ENCODE data around the gene CALML3.
"Not testable (repeated sequence)": the region's sequence is repeated elsewhere in the genome, so short reads cannot be mapped to it uniquely, and the experiment has no call there.

The CALML3 gene

DNA sequence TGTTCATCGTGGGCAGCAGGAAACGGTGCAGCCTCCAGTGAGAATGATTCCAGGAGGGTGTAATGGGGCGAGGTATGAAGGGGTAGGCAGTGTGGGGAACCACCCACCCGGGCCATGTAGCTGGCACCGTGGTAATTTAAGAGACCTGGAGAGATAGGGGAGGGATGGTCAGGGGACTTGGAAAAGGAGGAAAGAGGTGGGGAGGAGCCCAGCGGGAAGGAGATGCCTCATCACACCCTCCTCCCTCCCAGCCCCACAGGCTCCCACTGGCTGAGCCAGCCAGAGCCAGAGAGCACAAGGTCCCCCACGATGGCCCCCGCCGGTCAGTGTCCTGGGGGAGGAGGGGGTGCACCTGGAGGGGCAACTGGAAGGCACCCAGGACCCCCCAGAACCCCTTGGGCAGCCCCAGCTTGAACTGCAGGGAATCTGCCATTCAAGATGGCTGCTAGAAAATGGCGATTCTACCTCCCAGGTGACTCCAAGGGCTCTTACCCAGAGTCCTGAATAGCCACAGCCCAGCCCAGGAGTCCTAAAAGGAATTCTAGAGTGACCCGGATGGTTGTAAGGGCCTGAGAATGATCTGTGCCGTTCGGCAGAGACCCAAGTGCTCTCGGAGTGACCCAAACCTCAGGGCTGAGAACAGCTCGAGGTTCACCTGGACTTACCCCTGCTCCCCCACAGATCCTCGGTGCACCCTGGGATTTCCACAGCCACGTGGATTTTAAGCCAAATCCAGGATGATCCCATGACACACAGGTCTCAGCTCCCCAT is 28.8 kb downstream of the CALML3 start:
- no peak for DNase-seq (ENCODE audit: low read depth)

DNA sequence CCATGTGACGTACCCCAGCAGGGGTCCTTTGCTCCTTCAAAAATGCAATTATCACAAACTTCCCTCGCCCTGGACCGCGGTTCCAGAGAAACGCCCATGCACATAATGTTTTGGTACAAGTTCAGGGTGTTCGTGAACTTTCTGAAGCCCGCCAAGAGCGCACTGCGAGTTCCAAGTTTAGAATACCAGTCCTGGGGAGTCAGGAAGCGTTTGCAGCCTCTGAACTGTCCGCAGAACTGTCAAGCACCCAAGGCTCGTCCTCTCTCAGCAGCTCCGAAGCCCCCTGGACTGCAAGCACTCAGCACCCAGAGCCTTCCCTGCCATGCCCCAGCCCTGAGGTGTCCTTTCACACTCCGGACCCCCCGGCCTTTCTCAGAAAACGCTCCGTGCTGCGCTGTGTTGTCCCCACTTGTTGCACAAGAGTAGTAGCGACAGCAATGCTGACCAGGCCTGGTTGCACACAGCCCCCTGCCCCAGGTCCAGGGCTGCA is 30.3 kb downstream of the CALML3 start:
- no peak for DNase-seq (ENCODE audit: low read depth)

DNA sequence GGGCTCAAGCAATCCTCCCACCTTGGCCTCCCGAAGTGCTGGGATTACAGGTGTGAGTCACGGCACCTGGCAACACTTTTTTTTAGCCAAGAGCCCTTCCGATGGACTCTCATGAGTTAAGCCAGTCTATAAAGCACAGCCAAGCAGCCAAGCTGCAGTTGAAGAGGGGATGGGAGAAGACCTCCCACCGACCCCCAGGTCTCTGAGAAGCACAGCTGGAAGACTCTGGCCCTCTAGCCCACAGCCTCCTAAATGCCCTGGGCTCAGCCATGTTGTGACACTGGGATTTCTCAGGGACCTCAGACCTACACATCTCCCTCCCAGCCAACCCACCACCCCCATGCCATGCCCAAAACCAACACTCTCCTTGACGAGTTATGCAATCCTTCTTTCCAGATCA is 31.1 kb downstream of the CALML3 start:
- no peak for DNase-seq (ENCODE audit: low read depth)

DNA sequence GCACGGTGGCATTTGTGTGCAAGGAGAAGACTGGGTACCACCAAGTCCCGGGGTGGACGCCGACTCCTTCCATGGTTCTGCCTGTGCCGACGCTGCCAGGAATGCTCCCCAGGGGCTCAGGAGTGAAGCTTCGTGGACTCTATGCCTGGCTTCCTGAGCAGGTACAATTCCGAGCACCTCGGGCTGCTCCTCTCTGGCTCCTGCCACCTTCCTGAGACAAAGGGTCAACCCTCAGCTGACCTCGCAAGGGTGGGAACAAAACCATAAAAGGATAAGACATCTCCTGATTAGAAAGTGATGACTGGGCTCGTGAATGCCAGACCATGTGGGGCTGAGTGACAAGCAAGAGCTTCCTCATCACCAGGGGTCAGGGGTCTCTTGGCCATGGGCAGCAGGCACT is 31.8 kb downstream of the CALML3 start:
- DNase-seq (ENCODE audit: low read depth) = no peak

DNA sequence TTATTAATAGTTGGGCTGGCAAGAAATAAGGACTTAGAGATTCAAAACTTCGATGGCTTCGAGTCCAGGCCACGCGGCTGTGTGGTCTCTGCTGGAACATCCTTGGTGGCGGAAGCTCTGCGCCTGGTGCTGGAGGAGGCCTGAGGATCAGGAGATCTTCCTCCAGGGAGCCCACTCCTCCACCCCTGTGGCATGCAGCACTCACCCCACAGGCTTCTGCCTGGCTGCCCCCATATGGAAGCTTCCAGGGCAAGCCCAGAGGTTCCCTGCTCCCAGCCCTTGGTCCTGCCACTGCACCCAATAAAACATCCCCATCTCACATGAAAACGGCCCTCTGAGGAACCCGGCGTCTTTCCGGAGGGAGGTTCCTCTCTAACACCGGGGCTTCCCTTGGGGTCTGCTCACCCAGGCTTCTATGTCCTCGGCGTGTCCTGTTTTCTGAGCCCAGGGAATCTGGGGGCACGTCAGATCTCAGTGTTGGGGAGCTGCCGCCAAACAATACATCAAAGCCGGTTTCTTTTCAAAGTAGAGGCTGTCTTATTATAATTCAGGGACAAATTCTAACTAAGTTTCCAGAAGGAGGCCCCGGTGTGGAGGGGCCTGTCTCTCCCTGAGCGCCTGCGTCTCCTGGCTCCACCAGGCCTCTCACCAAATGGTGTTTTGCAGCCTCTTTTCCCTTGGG is 32.4 kb downstream of the CALML3 start:
- no peak for DNase-seq (ENCODE audit: low read depth)

DNA sequence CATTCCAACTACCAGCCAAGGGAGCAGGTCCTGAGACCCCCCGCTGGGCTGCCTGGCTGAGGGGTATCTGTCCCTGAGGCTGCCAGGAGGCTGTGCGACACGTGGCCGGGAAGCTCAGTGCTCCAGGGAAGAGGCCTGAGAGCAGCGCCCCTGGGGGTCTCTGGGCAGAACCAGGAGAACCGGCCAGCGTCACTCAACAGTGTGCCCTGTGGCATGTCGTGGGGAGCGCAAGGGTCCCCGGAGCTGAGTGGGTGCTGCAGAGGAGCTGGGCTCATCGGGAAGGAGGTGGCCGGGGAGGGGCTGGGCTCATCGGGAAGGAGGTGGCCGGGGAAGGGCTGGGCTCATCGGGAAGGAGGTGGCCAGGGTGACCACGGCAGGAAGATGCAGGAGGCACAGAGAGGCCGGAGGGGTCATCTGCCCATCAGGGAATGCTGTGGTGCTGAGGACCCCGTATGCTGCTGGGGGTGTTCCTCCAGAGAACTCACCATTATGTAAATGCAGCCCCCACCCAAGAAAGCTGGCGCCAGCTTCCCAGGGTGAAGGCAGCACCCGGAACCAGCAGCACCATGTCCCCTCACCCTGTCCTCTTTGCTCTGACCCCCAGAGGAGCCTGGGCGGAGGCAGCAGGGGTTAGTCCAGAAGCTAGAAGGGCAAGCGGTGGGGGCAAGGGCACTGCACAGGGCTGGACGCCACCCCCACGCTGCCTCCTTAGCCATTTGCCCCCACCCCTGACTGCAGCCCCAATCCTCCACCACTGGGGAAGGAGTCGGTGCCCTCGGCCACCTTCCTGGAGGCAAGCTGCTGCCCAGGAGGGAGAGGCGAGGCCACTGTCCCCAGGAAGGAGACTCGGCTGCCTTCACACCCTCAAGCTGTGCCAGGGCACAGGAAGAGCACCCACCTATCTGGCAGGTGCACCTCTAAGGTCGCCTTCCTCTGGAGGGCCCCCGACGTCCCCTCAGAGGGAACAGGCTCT is 33.3 kb downstream of the CALML3 start:
- DNase-seq (ENCODE audit: low read depth) = no peak

DNA sequence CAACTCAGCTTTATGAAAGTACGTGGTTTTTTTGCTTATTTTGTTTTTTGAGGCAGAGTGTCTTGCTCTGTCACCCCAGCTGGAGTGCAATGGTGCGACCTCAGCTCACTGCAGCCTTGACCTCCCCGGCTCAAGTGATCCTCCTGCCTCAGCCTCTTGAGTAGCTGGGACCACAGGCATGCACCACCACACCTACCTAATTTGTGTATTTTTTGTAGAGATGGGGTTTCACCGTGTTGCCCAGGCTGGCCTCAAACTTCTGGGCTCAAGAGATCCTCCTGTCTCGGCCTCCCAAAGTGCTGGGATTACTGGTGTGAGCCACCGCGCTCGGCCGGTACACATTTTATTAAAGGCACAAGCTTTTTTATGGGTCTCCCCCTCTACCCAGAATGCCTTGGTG is 34.3 kb downstream of the CALML3 start:
- DNase-seq (ENCODE audit: low read depth) = not testable (repeated sequence)

DNA sequence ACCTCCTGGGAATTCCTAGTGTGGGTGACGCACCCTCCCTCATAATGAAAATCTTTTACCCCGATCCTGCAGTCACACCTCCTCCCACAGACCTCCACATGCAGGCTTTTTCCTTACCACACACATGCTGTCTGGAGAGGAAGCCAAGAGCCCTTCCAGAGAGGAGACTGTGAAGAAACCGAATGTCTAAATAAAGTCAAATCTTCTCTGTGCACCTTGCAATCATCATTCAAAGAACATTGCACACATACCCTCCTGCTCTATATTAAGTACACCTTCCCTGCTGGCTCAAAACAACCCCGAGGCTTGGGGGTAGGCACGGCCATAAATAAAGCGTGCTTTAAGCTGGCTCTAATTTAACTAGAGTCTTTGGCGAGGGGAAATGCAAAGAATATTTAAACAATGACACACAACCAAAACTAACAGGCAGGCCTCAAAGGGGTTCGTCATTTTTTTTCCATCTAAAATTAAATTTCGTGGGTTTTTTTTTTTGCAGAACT is 34.9 kb downstream of the CALML3 start:
- DNase-seq (ENCODE audit: low read depth) = peak; percentile 29

DNA sequence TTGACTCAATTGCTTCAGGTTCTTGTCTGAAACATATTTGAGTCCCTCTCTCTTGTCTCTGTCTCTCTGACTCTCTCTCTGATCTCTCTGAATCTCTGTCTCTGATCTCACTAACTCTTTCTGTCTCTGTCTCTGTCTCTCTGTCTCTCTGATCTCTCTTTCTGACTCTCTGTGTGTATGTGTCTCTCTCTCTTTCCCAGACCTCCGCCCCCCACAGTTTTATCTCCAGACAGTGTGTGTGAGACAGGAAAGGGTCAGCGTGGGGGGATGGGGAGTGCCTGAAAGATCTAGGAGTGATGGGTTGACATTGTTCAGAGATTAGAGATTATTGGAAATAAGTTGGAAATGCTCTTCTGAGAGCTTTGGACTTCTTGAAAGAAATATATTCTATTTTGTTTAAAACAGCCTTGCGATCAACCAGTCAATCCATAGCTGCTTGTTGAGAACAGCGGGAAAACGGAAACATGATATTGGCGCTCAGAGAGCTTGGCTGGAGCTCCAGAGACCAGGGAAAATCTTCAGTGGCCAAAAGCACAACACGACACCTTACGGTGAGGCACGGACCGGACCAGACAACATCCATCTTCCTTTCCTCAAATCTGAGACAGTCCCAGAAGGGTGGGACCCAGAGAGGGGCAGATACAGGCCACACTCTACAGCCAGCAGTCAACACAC is 35.5 kb downstream of the CALML3 start:
- DNase-seq (ENCODE audit: low read depth) = no peak

DNA sequence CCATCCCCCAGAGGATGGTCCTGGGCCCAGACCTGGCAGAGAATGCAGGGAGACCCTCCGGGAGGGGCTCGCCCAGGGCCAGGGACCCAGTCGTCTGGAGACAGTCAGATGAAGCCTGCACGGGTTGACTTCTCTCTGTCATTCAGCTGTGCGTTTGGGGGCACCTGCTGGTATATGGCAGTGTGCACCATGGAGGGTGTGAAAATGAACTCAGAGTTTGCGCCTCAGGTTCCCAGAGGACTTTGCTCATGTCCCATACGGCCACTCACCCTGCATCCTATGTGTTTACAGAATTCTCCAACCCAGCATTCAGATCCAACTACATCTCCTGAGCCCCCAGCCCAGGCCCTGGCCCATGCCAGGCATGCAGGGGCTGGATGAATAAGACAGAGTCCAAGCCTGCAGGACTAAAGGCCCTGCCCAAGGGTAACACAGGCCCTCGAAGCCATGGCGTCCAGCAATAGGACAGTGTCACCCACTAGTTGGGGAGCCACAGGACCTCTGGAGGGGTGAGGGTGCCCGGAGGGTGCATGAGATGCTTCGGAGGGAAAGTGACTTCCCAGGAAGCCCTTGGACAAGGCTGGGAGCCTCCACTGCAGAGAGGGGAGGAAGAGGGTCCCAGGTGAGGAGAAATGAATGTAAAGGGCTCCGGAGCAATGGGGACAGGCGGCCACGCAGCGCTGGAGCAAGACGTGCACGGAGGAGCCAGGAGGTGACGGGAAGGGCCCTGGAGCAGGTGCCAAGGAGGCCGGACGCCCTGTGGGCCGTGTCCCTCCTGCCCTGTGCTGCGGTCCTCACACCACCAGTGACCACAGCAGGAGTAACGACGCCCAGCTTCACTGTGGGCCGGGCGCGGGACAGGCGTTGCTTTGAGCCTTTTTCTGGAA is 36.3 kb downstream of the CALML3 start:
- DNase-seq (ENCODE audit: low read depth) = no peak

DNA sequence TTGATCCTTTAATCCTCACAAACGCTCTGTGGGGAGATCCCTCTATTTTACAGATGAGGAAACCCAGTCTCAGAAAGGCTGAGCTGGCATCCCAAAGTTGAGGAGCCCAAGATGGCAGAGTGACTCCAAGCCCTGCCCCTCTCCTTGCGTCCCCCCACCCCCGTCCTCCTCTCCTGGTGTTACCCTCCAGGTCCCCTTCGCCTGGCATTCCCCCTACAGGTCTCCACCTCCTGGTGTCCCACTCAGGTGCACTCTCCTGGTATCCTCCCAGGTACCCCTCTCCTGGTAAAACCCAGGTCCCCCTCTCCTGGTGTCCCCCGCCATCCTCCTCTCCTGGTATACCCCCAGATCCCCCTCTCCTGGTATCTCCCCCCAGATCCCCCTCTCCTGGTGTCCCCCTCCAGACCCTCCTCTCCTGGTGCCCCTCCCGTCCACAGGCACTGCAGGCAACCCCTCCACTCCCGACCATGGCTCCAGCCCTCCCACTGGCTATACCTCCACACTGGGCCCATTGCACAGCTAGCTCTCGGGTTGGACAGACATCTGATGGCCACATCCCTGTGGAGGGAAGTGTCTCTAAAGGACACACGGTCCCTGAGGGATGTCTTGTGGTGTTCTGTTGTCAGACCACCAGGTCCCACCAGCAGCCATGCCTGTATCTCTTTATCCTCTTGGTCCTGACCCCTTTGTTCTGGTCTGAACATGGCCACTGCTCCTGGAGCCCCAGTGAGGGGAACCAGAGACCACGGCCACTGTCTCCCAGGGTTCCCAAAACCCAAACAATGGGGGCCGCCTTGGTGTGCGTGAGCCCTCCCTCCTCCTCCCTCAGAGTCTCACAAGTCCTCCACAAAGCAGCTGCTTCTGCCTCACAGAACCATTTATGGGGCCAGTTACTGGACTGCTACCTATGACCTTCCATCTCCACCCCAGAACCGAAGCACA is 37.2 kb downstream of the CALML3 start:
- no peak for DNase-seq (ENCODE audit: low read depth)

DNA sequence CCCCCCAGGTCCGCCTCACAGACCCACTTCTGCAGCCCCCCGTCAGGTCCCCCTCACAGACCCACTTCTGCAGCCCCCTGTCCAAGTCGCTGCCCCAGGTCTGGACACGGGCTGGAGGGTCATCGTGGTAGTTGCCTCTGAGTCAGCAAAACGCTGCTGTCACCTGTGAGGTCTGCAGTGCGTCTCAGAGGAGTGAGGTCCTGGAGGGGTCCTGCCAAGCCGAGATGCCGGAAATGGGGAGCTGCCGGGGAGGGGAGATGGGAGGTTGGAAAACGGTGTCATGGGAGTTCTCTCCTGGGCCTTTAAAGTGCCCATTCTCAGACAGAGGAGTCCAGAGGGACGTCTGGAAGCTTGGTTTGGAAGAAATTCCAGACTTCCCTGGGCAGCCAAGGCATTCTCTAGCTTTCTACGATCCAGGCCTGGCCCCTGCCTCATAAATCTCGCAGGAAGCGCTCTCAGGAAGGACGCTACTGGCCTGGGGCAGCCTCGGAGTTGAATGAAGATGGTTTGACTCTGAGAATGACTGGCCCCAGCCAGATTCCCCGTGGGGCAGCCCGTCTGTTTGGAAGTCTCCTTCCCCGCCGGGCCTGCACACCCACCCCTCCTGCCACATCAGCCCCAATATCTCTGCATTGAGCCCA is 38.7 kb downstream of the CALML3 start:
- no peak for DNase-seq (ENCODE audit: low read depth)

DNA sequence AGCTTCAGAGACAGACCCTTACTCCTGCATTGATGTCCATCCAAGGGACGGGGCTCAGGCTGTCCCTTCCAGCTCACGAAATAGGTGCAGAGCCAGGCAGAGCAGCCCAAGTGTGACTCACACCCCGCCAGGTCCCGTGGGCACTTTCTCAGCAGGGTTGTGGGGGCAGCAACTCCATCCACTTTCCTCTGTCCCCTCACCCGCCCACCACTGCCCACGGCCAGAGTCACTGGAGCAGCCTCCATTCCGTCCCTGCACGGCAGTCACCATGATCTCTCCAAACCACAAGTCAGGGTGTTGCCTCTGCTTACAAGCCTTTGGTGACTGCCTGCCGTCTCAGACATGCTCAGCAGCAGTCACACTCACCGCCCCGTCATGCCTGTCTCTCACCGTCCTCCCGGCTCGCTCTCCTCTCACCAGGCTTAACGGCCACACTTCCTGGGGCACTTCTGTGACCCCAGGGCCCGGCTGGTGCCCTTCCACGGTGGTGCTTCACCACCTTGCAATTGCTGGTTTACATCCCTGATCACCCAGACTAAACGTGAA is 39.3 kb downstream of the CALML3 start:
- no peak for DNase-seq (ENCODE audit: low read depth)

DNA sequence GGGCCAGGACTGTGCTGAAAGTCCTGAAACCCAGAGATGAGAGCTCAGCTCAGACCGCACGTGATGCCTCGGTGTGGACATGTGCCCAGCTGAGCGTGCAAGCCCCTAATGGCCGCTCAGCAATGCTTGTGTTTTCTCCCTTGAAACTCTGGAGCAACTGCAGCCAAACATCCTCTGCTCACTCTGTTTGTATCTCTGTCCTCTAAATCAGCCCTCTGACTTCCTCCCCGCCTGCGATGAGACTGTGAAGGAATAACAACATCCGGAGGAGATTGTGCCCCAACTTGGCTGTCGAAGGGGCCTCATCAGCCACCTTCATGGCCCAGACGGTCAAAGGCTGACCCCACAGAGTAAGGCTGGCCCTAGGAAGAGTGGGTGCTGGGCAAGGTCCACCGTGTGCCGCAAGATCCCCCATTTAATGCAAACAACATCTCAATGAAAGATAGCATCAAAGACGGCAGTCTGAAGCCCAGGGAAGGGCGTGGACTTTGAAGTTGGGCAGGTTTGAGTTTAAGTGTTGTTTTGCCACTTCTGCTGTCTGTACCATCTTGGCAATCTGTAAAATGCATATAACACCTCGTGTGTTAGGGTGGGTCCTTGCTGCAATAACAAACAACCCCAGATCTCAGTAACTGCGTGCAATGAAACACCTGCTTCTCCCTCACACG is 39.9 kb downstream of the CALML3 start:
- no peak for DNase-seq (ENCODE audit: low read depth)

DNA sequence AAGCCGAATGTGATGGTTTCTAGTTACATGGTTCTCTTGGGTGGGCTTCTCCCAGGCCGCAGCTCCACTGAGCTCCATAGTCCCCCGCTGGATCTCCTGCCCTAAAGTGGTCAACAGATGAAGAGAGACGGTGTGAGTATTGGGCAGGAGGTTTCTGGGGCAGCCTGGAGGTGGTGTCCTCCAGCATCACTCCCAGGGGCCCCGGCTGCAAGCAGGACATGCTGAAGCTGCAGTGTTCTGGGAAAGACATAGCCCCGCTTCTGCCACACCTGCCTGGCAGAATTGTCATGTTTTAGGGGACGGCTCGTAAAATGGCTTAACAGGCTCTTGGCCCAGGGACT is 40.4 kb downstream of the CALML3 start:
- DNase-seq (ENCODE audit: low read depth) = no peak

DNA sequence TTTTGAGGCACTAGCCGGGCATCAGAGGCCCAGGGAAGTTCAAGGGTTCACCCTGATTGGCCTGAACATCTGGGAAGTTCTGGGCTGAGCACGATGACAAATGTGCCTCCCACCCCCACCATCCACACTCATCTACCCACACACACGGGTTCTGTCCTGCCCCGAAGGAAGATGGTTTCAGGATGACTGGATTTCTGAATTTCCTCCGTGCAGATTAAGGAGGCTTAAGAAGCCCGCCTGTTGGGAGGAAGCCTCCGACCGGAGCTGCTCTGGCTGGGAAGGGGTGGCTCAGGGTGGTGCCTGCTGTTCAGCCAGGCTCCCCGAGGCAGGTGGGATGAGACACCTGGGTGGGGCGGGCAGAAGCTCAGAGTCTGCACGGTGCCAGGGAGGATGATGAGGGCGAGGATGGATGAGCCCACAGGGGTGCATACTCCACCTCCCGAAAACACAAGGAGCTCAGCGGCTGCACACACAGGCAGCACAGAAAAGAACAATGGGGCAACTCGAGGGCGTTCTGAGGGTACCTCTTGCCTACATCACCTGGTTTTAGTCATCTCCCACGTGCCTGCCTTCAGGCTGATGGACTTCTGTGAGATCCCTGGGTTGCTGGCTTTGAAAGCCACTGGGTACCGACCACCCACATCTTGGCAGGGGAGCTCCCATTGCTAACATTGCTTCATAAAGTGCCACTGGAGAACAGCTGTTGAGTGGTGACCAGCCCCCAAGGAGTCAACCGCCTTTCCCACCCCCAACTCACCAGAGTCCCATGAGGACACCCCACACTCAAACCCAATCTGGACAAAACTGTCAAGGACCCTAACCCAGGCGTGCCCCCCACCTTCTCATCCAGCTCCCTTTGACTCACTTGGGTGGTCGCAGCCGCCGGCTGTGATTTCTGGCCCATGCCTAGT is 41.2 kb downstream of the CALML3 start:
- no peak for DNase-seq (ENCODE audit: low read depth)

DNA sequence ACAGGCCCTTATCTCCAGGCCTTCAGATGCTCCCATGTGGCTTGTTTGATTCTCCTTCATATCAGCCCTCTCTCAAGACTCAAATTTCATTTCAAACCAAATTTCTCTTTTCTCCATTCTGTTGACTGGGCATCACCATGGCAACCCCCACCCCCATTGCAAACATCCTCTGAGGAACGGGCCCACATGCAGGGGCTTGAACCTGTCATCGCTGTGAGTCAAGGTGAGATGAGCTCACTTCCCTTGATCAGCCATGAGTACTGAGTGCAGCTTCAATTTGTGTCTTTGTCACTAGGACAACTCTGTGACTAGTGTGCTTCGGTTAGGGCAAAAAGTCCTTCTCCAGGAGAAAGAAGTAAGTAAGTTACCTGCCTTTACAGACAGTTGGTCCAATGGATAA is 41.9 kb downstream of the CALML3 start:
- DNase-seq (ENCODE audit: low read depth) = no peak

Measured in HS-5 (cell line).